ENCODE measurements around the gene UBE2G2.
"Not testable (repeated sequence)": the region's sequence is repeated elsewhere in the genome, so short reads cannot be mapped to it uniquely, and the experiment has no call there.

The UBE2G2 gene

GRCh38 chr21:44835647-44835973 lies 34.0 kb upstream of the UBE2G2 start:
- DNase-seq = no peak

- DNase-seq = no peak
Measured at GRCh38 chr21:44834951-44835646, 33.5 kb upstream of the UBE2G2 start.

GRCh38 chr21:44834231-44834950 lies 32.8 kb upstream of the UBE2G2 start:
- DNase-seq = no peak

- no peak for DNase-seq
Measured at GRCh38 chr21:44833663-44834062, 32.0 kb upstream of the UBE2G2 start.

DNA sequence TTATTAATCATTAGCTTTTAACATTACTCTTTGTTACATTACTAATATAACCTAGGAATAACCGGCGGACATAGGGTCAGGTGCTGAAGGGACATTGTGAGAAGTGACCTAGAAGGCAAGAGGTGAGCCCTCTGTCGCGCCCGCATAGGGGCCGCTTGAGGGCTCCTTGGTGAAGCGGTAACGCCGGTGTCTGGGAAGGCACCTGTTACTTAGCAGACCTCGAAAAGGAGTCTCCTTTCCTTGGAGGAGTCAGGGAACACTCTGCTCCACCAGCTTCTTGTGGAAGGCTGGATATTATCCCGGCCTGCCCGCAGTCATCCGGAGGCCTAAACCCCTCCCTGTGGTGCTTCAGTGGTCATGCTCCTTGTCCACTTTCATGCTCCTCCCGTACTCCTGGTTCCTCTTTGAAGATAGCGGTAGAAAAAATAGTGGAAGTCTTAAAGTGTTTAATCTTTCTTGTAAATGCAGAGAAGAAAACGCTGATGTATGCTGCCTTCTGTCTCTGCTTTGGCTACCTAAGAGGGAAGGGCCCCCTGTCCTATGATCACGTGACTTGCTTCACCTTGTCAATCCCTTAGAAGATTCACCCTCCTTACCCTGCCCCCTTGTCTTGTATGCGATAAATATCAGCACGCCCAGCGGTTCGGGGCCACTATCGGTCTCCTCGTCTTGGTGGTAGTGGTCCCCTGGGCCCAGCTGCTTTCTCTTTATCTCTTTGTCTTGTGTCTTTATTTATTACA lies 31.1 kb upstream of the UBE2G2 start:
- DNase-seq = not testable (repeated sequence)

DNA sequence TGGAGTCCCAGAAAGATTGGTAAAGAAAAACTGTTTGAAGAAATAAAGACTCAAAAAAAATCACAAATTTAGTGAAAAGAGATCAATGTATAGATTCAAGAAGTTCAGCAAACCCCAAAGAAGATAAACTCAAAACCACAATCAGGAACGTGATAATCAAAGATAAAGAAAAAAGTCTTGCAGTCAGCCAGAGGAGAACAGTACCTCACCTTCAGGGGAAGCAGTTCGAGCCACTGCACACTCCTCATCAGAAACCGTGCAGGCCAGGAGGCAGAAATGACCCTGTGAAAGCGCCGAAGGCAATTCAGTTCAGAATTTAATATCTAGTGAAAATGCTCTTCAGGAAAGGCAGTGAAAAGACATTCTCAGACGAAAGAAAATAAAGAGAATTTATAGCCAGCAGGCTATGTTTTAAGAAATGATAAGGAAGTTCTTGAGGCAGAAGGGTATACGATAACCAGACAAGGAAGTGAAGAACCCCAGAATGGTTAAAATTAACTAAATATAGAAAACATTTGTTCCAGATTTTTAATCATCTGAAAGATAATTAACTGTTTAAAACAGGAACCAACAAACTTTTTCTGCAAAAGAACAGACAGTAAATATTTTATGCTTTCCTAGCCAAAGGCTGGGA lies 29.7 kb upstream of the UBE2G2 start:
- no peak for DNase-seq

DNA sequence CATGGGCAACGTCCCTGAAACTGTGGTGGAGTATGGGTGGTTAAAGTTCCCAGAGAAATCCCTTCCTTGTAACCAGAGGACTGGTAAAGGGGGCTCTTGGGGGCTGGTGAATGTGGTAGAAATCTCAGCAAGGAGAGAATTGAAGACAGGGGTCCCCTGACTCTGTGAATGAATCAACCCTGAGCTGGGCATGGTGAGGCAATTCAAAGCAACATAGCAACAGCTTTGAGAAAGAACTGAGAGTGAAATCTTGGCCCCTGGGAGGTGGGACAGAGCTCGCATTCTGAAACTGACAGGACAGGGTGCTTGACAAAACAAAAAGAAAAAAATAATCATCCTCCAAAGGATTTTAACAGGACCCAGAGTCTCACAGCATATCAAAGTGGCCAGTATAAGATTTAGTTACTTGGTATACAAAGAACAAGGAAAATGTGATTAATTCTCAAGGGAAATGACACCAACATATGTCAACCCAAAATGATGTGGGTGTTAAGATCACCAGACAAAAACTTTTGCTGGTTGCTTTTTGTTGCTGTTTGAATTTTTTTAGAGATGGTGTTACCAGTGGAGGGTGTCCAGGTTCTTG lies 28.0 kb upstream of the UBE2G2 start:
- no peak for DNase-seq

DNA sequence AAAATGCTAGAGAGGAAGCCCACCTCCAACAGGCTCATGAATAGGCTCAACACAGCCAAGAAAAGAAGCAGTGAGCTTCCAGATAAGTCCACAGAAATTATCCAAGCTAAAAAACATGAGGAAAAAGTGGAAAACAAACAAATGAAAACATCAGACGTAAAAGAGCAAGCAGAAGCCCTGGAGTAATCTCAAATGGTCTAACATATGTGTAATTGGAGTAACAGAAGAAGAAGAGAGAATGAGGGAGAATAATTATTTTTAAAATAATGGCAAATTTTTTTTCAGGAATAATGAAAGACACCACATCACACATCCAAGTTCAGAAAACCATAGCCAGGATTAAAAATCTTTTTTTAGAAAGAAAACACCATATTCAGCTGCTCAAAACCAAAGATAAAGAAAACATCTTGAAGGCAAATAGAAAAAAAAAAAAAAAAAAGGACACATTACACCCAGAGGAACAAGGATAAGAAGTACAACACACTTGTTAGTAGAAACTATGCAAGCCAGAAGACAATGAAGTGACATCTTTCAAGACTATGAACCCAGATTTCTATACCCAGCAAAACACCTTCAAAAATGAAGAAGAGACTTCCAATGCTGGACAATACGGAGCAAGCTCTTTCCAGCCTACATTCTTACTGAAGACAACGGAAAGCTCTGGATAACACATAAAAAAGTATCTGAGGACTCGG lies 26.9 kb upstream of the UBE2G2 start:
- DNase-seq = no peak

DNA sequence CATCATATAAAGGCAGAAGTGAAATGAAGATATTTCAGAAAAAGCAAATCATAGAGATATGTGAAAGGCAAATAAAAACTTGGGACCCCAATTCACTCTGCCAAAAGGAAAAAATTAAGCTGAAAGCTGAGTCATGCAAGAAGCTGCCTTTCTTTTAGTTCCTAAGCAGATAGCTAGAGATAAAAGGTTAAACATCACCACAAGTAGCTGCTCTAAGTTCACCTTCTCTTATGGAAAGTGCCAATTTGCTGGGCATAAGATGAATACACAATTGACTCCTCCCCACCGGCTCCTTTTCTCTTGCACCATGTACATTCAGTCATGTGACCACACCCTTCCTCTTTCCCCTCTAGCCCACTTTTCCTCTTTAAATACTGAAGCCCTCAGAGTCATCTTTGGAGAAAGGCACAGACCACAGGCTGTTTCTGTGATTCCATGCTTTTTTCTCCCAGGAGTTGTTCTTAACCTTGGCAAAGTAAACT lies 21.6 kb upstream of the UBE2G2 start:
- DNase-seq = no peak

DNA sequence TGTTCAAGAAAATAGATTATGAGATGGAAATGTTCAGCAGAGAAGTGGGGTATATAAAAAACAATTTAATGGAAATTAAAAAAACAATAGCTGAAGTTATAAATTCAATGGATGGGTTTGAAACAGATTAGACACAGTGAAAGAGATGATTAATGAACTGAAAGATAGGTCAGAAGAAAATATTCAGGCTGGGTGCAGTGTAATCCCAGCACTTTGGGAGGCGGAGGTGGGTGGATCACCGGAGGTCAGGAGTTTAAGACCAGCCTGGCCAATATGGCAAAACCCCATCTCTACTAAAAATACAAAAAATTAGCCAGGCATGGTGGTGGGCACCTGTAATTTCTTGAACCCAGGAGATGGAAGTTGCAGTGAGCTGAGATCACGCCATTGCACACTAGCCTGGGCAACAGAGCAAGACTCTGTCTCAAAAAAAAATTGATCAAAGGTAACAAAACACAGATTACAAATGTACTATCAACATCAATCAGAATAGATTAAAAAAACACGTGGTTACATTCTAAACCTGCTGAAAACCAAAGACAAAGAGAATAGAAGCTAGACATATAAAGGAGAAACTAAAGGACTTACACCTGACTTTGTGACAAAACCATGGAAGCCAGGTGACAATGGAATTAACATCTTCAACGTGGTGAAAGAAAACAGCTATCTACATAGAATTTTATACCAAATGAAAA lies 21.0 kb upstream of the UBE2G2 start:
- no peak for DNase-seq

GRCh38 chr21:44820851-44821250 lies 19.2 kb upstream of the UBE2G2 start:
- DNase-seq = no peak

DNA sequence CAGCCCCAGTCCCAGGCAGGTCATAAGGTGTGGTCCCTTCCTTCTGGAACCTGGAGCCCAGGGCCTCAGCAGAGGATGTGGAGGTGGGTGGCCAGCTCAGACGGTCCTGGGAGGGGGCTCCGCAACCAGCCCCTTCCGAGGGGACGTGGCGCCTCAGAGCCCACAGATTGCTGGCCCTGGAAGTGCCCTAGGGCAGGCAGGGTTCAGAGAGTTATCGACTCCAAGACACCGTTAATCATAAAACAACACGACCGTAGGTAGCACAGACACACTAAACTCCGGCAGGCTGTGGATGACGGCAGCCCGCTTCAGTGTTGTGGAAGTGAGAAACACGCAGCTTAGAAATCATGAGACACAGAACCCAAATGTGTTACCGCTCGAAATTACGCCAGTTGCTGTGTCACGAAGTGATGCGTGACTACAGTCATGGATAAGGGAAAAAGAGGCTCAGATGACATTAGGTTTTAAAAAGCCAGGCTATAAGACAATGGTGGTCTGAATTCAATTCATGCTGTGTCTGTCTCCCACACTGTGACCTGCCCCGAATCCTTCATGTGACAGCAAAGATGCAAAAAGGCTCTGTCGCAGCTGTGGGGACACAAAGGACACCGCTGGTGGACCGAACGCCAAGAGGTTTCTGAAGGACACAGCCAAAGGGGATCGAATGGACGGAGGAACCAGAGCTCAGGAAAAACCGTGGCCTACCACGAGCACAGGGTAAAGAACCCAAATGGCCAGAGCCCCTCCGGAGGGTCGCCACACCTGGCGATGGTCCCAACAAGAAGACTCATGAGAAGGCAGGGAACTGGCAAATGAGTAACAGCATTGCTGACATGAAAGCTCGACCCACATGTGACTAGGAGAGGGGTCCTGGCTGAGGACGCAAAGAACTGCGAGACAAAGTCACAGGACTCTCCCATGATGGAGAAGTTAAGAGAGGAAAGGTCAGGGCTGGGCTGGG lies 17.9 kb upstream of the UBE2G2 start:
- no peak for DNase-seq

- DNase-seq = no peak
Measured at GRCh38 chr21:44818640-44819011, 17.0 kb upstream of the UBE2G2 start.

GRCh38 chr21:44817914-44818639 lies 16.5 kb upstream of the UBE2G2 start, which contains the start of gene SUMO3:
Gene SUMO3, minus strand, starts transcription at chr21:44818062. Its CDS starts 94 bp downstream, at chr21:44817968.
- DNase-seq = peak; percentile 62

DNA sequence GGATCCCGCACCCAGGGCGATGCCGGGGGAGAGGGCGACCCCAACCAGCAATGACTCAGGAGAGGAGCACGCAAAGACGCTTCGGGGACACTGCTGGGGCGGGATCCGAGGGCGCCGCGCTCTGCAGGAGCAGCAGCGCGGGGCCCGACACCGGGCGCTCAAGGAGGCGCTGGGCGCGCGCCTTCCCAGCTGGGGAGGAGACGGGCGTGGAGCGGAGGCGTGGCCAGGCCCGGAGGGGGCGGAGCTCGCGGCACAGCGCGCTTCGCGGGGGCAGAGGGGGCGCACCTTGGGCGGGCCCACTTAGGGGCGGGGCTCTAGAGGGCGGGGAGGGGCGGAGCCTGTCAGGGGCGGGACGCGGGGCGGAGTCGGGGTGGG lies 15.9 kb upstream of the UBE2G2 start:
- DNase-seq = peak; percentile 79

DNA sequence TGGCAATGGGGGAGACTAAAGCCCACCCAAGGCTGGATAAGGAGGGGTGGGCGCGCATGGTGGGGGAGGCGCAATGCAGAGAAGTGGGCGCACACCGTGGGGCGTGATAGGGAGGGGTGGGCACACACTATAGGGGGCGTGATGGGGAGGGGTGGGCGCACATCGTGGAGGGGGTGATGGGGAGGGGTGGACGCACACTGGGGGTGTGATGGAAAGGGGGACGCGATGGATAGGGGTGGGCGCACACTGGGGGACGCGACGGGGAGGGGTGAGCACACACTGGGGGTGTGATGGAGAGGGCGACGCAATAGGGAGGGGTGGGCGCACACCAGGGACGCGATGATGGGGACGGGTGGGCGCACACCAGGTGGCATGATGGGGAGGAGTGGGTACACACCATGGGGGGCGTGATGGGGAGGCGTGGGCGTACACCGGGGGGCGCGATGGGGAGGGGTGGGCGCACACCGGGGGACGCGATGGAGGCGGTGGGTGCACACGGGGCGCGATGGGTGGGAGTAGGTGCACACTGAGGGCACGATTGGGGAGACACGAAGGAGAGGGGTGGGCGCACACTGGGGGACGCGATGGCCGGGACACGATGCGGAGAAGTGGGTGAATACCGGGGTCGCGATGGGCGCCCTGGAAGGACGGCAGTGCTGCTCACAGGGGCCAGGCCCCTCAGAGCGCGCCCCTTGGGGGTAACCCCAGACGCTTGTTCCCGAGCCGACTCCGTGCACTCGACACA lies 15.3 kb upstream of the UBE2G2 start:
- no peak for DNase-seq

- no peak for DNase-seq
Measured at GRCh38 chr21:44815852-44816628, 14.4 kb upstream of the UBE2G2 start.

- DNase-seq = no peak
Measured at GRCh38 chr21:44815225-44815624, 13.6 kb upstream of the UBE2G2 start.

Data from T1000 (cell line).